Activated naive CD4-positive, alpha-beta T cell treated with anti-CD3 and anti-CD28 coated beads, Interleukin-2, amount 50 U/mL, for 16 hours (primary cell): ENCODE measurements around the gene PLCB3.

ENCODE experiments used
- DNase-seq: peaks from one replicate; pipeline ENCODE4 v3.0.0-alpha.2; 2020

The PLCB3 gene

DNA sequence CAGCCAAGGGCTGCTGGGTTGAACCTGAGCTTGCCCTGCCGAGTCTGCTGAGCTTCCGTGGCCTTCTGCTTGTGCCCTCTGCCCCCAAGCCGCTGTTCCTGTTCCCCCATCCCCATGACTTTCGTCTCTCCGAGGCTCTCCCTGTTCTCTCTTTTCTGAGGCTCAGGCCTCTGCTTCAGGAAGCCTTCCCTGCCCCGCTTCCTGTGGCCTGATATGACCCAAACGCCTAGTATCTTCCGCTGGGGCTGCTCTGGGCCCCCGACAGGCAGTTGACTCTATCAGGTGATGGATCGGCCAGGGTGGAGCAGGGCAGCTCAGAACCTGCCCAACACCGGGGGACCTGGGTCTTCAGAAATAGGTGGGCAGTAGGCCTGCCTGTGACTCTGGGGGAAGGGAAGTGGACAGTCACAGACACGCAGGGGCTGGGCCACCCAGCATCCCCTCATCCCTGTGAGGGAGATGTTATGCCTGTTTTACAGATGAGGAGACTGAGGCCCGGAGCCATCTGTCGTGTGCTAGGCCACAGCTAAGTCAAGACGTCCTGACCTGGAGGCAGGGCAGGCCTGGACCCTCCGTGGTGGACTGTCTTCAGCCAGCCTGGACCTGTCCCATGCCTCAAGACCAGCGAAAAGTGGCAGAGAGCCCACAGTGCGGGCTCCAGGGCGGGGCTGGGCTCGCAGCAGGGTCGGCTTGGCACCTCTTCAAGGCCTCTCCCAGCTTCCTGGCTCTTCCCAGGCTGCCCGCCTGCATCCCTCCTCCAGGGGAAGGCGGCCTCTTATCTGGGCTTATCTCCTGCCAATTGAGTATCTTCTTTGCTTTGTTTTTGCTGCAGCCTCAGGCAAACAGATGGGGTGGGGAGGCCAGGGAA, 16.9 kb downstream of the PLCB3 start:
- DNase-seq: no peak

DNA sequence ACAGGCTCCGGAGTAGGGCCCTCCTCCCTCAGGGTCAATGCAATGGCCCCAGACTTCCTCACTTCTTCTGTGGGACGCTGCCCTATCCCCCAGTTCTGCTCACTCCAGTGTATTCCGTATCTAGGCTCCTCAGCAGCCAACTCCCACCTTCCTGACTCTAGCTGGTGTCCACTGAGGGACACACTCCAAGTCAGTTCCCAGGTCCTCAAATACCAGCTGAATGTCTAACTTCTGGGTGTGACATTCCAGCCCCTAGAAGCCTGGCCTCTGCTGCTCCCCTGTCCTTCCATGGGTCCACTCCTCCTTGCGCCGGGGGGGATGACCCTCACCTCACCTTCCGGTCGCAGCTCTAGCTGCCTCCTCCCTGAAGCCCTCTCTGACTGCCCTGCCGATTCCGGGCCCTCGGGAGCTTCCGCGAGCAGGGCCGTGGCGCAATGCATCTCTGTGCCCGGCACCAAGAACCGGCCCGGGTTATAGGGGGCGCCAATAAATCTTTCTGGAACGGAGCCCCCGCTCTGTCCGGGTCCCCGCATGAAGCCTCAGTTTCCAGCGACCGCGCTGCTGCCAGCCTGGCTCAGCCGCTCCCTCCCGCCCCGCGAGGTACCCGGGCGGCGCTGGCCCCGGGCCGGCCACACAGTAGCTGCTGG, 17.7 kb downstream of the PLCB3 start:
- peak; percentile 40 for DNase-seq

- peak; percentile 99 for DNase-seq
These were observed 18.4 kb downstream of the PLCB3 start for GRCh38 chr11:64269540-64270220.

DNA sequence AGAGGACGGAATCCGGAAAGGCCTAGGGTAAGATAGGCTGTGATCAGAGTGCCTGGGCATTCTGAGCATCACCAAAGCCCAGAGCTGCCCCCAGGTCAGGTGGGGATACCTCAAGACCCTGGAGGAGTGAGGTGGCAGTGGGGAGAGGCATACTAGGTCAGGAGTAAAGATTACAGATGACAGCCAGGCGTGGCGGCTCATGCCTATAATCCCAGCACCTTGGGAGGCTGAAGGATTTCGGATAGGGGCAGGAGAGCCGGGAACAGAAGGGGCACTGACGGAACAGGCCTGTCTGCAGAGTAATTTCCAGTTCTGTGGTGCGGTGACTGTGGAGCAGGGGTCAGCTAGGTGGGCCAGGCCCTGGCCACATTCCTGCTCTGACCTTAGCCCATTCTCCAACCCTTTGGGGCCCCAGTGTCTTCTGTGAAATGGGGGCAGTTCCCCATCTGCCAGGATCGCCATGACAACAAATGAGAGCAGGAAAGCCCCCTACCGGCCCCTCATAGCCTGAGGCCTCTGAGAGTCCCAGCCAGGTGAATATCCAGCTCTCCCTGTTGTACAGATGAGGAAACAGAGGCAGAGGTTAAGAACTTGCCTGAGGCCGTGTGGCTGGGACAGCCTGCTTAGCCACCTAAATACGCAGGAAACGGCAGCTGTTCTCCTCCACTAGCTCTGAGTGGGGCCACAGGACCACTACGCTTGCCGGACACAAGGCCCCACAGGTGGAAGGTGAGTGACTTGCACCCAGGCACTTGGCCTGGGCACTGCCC, 23.9 kb downstream of the PLCB3 start:
- no peak for DNase-seq

DNA sequence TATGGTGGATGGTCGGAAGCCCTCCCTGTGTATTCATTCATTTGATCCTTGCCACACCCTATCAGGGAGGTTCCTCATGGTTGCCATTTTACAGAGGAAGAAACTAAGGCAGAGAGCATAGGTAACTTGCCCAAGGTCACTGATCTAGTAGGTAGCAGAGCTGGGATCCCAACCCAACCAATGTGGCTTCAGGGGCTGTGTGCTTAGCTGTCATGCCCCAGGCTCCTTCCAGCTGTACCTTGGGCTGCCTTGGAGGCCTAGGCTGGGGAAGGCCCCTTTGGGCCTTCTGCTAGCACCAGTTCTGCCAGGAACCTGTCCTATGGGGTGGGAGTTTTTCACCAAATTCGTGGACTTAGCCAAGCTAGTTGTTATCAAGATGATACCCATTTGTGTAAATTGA, 24.5 kb downstream of the PLCB3 start:
- DNase-seq: no peak

GRCh38 chr11:64276653-64277431, 25.5 kb downstream of the PLCB3 start:
- no peak for DNase-seq

DNA sequence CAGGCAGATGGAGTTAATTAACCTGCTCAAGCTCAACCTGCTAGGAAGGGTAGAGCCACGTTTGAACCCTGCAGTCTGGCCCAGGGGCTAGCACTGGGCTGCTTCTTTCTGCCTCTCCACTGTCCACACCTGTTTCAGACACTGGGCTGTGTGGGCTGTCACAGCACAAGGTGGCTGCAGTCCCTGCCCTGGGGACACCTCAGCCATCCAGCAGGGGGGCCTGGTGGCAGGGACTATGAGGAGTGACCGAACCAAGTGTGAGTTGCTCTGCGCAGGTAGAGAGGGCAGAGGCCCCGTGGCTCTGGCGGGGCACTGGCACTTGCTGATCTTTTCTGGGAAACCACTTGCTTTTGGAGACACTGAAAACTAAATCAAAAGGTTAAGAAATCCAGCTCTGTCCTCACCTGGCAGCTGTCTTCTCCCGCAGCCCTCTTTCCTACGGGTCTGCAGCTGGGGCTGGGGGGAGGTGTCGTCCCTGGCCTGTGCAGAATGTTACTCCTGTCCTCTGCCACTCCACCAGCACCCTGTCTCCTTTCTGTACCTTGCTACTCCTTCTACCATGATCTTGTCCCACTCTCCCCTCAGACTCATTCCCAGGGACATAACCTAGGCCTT, 27.4 kb downstream of the PLCB3 start:
- no peak for DNase-seq

GRCh38 chr11:64281957-64282770, 30.8 kb downstream of the PLCB3 start:
- no peak for DNase-seq

GRCh38 chr11:64283092-64283491, 31.8 kb downstream of the PLCB3 start:
- DNase-seq: no peak

DNA sequence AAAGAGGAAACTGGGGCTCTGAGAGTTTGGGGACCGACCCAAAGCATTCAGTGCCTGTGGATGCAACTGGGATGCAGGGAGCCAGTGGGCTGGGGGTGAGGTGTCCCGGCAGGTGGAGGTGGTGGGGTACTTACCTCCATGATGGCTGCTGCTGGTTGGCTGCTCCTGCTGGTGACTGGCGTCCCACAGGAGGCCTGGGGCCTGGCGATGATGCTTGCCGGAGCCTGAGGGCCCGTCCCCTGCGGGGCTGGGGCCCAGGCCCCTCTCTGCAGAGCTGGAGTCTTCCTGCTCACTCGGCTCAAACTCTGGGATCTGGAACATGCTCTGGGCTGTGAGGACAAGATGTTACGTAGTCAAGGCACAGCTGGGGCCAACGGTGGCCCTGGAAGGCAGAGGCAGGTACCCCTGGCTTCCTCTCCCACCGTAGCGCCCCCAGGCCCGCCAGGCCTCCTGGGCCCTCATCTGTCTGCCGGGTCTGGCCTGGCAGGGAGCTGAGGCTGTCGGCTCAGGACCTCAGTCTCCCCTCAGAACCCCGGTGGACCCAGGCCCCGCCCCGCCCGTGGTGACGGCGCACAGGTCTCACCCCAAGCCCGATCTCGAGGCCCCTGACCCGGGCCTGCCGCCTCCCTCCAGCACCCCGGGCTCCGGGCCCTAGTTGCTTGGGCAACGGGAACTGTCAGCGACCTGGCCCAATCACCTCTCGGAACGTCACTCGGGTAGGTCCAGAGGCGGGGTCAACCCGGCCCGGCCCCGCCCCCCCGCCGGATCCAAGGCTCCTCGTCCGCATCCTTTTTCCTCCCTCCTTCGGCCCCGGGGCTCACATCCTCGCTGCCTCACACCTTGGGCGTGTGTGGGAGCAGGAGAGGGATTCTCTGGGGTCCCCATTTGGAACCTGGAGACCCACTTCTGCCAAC, 33.0 kb downstream of the PLCB3 start, which contains the start of gene BAD:
Gene BAD, minus strand, starts transcription at position 618 of the 914 bp plus-strand sequence. Its CDS starts 297 bp downstream, at position 321.
- peak; percentile 91 for DNase-seq

DNA sequence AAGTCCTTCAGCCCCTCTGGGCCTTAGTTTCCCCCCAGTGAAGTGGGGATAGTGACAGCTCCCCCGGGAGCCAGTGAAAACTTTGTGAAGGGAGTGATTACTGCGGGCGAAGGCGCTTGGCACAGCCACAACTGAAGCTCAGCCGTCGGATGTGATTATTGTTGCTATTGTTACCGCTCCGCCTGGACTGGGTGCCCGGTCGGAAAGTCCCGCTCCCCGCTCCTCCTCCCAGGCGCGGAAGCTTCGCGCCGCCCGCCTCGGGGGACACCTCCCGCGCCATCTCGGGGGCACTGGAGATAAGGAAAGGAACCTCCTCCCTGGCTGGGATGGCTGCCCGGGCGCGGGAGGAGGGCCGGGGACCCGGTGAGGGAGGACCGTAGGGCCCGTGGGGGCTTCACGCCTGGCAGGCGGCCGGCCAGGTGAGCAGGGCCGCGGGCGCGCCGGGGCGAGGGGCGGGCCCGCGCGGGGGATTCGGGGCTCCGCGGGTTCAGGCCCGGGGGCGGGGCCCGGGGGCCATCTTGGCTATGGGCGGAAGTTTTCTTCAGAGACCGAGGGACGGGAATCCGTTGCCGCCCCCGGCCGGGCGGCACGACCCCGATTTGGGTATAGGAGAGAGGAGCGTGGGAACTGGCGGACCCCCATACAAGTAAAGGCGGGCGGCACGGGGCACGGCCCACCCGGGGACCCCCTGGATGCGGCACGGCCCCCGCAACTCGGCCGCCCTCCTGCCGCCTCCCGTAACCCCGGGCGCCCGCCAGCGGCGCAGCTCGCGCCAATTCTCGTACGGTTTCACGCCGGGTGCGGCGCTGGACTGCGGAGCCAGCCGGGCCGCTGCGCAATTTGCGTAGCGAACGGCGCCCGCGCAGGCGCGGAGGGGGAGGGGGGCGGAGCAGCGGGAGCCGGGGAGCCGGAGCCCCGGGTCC, 33.9 kb downstream of the PLCB3 start, which contains the start of gene GPR137:
Gene GPR137, plus strand, starts transcription at position 887 of the 923 bp plus-strand sequence. CDS start 677 bp downstream, outside the sequence.
- peak; percentile 93 for DNase-seq

DNA sequence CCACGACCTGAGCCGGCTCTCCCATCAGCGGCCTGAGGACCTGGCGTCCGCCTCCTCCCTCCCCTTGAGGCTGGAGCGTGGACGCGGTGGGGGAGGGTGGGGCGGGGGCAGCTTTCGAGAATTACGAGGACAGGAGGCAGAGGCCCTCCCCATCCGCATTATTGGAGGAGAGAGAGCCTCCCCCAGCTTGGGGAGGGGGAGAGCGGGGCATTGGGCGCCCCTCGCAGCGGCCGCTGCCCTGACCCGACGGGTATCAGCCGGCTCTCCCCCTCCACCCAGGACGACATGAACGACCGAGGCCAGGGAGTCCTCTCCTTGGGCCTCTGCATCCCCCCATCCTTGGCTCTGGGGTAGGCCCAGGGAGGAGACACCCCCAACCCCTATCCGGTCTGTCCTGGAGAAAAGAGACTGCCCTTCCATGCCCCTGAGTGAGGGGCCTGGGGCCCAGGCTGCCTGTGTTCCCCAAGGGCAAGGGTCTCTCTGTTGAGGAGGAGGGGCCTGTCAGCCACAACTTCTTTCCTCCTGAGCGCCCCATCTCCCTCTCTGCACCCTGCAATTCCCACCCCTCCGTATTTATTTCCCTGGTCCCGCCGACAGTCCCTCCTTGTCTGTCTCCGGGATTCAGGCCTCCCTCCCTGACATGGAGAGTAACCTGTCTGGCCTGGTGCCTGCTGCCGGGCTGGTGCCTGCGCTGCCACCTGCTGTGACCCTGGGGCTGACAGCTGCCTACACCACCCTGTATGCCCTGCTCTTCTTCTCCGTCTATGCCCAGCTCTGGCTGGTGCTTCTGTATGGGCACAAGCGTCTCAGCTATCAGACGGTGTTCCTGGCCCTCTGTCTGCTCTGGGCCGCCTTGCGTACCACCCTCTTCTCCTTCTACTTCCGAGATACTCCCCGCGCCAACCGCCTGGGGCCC, 34.8 kb downstream of the PLCB3 start:
- DNase-seq: no peak

GRCh38 chr11:64286801-64287159, 35.5 kb downstream of the PLCB3 start:
- no peak for DNase-seq

DNA sequence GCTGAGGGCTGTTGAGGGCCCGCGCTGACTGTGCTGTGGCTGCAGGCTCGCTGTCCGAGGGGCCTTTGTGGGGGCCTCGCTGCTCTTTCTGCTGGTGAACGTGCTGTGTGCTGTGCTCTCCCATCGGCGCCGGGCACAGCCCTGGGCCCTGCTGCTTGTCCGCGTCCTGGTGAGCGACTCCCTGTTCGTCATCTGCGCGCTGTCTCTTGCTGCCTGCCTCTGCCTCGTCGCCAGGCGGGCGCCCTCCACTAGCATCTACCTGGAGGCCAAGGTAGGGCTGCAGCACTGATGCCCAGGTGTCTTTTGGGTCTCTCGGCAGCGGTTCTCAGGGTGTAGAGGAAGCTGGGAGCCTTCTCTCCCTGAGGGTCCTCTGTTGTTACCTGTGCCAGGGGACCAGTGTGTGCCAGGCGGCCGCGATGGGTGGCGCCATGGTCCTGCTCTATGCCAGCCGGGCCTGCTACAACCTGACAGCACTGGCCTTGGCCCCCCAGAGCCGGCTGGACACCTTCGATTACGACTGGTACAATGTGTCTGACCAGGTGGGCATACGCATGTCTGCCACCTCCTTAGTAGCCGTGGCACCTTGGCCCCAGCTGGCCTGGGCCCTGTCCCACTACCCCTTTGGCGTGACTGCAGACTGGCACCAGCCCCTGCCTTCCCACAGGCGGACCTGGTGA, 36.5 kb downstream of the PLCB3 start:
- DNase-seq: no peak

DNA sequence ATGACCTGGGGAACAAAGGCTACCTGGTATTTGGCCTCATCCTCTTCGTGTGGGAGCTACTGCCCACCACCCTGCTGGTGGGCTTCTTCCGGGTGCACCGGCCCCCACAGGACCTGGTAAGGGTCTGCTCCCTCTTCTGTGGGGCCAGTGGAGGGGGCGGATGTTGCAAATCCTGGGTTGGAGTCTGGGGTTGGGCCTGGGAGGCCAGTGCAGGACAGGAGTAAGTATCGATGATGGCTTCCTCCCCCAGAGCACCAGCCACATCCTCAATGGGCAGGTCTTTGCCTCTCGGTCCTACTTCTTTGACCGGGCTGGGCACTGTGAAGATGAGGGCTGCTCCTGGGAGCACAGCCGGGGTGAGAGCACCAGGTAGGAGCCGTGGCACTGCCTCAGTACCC, 37.0 kb downstream of the PLCB3 start:
- no peak for DNase-seq

DNA sequence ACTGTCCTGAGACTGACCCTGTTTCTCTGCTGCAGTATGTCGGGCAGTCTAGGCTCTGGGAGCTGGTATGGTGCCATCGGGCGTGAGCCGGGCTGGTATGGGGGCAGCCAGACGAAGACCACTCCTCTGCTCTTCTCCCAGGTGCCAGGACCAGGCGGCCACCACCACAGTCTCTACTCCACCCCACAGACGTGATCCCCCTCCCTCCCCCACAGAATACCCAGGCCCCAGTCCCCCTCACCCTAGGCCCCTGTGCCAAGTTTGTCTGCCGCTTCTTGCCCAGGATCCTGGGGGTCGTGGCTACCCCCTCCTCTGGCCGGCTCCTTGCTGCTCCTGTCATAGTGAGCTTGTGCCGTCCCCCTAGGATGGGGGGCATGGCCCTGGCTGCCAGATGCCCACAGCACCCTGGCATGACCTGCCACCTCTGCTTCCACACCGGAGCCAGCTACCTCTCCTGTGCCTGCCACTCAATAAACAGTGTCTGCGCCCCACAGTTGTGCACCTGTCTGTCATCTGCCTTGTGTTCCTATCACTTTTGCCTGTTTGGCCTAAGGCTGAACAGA, 37.8 kb downstream of the PLCB3 start:
- no peak for DNase-seq
